GM18519 (cell line): ENCODE data around the gene CLDN9.
A peak's percentile ranks its signal among the peaks of the same experiment; 100 is the strongest.

ENCODE experiments used
- ATAC-seq: cut with Tn5 transposase; IDR thresholded peaks from one replicate; pipeline ENCODE4 v1.9.1; 2021; ENCODE audit warnings: mild to moderate bottlenecking, moderate library complexity; ENCODE audit not compliant: unreplicated experiment, low FRiP score

Gene CLDN9

GRCh38 chr16:2991566-2992261 lies 21.0 kb upstream of the CLDN9 start:
- no peak for ATAC-seq

GRCh38 chr16:2992383-2993081 lies 20.2 kb upstream of the CLDN9 start:
- no peak for ATAC-seq

- ATAC-seq = no peak
Observed at GRCh38 chr16:2996298-2996697, 16.4 kb upstream of the CLDN9 start.

GRCh38 chr16:2999929-3000328 lies 12.8 kb upstream of the CLDN9 start:
- ATAC-seq = no peak

- no peak for ATAC-seq
Observed at GRCh38 chr16:3000540-3000939, 12.2 kb upstream of the CLDN9 start.

GRCh38 chr16:3001316-3001715 lies 11.4 kb upstream of the CLDN9 start:
- no peak for ATAC-seq

GRCh38 chr16:3003582-3004270 lies 9.0 kb upstream of the CLDN9 start:
- peak; percentile 92 for ATAC-seq

- ATAC-seq = no peak
Observed at GRCh38 chr16:3004319-3004718, 8.4 kb upstream of the CLDN9 start.

GRCh38 chr16:3004781-3005284 lies 7.9 kb upstream of the CLDN9 start:
- ATAC-seq = no peak

GRCh38 chr16:3007059-3007956 lies 5.4 kb upstream of the CLDN9 start:
- ATAC-seq = no peak

GRCh38 chr16:3007957-3008689 lies 4.6 kb upstream of the CLDN9 start:
- ATAC-seq = no peak

GRCh38 chr16:3008690-3009037 lies 4.1 kb upstream of the CLDN9 start:
- ATAC-seq = no peak

GRCh38 chr16:3009568-3010390 lies 2.9 kb upstream of the CLDN9 start:
- ATAC-seq = no peak

- no peak for ATAC-seq
Observed at GRCh38 chr16:3010510-3010909, 2.2 kb upstream of the CLDN9 start.

- ATAC-seq = no peak
Observed at GRCh38 chr16:3012246-3012645, 477 bp upstream of the CLDN9 start.

- ATAC-seq = no peak
Observed at GRCh38 chr16:3013491-3013951, 798 bp downstream of the CLDN9 start.

- ATAC-seq = no peak
Observed at GRCh38 chr16:3013998-3014690, 1.4 kb downstream of the CLDN9 start.

GRCh38 chr16:3014971-3015370 lies 2.2 kb downstream of the CLDN9 start:
- no peak for ATAC-seq
